ENCODE results near the gene SALL3.

- TF ChIP-seq, protein P1, sequence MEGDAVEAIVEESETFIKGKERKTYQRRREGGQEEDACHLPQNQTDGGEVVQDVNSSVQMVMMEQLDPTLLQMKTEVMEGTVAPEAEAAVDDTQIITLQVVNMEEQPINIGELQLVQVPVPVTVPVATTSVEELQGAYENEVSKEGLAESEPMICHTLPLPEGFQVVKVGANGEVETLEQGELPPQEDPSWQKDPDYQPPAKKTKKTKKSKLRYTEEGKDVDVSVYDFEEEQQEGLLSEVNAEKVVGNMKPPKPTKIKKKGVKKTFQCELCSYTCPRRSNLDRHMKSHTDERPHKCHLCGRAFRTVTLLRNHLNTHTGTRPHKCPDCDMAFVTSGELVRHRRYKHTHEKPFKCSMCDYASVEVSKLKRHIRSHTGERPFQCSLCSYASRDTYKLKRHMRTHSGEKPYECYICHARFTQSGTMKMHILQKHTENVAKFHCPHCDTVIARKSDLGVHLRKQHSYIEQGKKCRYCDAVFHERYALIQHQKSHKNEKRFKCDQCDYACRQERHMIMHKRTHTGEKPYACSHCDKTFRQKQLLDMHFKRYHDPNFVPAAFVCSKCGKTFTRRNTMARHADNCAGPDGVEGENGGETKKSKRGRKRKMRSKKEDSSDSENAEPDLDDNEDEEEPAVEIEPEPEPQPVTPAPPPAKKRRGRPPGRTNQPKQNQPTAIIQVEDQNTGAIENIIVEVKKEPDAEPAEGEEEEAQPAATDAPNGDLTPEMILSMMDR (IDR thresholded peaks at IDR 0.05) = no peak
- TF ChIP-seq POLR2AphosphoS5 (IDR thresholded peaks at IDR 0.05) = no peak
Measured at GRCh38 chr18:78947291-78947690, 32.3 kb upstream of the SALL3 start.

Measured in gastroesophageal sphincter (tissue), 3 donors.